ENCODE measurements around the gene ATP11A. TPM values are rescaled to one million over a fixed set of nuclear protein-coding genes. Genes with fewer than 3 reads are reported as not detected.
A peak's percentile ranks its signal among the peaks of the same experiment; 100 is the strongest.
"Not testable (repeated sequence)": the region's sequence is repeated elsewhere in the genome, so short reads cannot be mapped to it uniquely, and the experiment has no call there.

The ATP11A gene
- total RNA-seq, 1 donor from 2014 or later: 109 TPM

GRCh38 chr13:112881656-112882554, 192.1 kb downstream of the ATP11A start:
- H3K9me3 Mint-ChIP-seq (ENCODE audit: low read depth): no peaks in the 10 kb centered on the region
- H3K4me3 Mint-ChIP-seq (ENCODE audit: low read depth): no peak overlapping the region
- peaks cover 7% of the 10 kb centered on the region for H3K36me3 Mint-ChIP-seq (ENCODE audit: insufficient read depth)
- H3K27me3 Mint-ChIP-seq: no peaks in the 10 kb centered on the region
- peaks cover 2% of the 10 kb centered on the region for H3K4me1 Mint-ChIP-seq (ENCODE audit: low read depth)
- no peak overlapping the region for H3K27ac Mint-ChIP-seq
- TF ChIP-seq CTCF (IDR thresholded peaks at IDR 0.05; ENCODE audit: unreplicated experiment): no peak
- no peak for DNase-seq (ENCODE audit: low spot score, unreplicated experiment)

- no peak for TF ChIP-seq CTCF (IDR thresholded peaks at IDR 0.05; ENCODE audit: unreplicated experiment)
- no peaks in the 10 kb centered on the region for H3K27me3 Mint-ChIP-seq
- peaks cover 2% of the 10 kb centered on the region for H3K4me1 Mint-ChIP-seq (ENCODE audit: low read depth)
- no peak overlapping the region for H3K4me3 Mint-ChIP-seq (ENCODE audit: low read depth)
- peaks cover 7% of the 10 kb centered on the region for H3K36me3 Mint-ChIP-seq (ENCODE audit: insufficient read depth)
- DNase-seq (ENCODE audit: low spot score, unreplicated experiment): no peak
- no peak overlapping the region for H3K27ac Mint-ChIP-seq
- no peaks in the 10 kb centered on the region for H3K9me3 Mint-ChIP-seq (ENCODE audit: low read depth)
Observed at GRCh38 chr13:112882555-112883024, 192.8 kb downstream of the ATP11A start.

- DNase-seq (ENCODE audit: low spot score, unreplicated experiment): no peak
- no peak for TF ChIP-seq CTCF (IDR thresholded peaks at IDR 0.05; ENCODE audit: unreplicated experiment)
- Mint-ChIP-seq H3K27ac (peak overlapping the region; percentile 62), H3K9me3 (ENCODE audit: low read depth) (no peaks in the 10 kb centered on the region), H3K4me3 (ENCODE audit: low read depth) (no peak overlapping the region), H3K36me3 (ENCODE audit: insufficient read depth) (peaks cover 4% of the 10 kb centered on the region), H3K27me3 (no peaks in the 10 kb centered on the region), H3K4me1 (ENCODE audit: low read depth) (peaks cover 2% of the 10 kb centered on the region)
Observed at GRCh38 chr13:112883241-112883945, 193.6 kb downstream of the ATP11A start.

GRCh38 chr13:112884700-112885099, 194.9 kb downstream of the ATP11A start:
- H3K27me3 Mint-ChIP-seq; H3K4me3 Mint-ChIP-seq (ENCODE audit: low read depth); DNase-seq (ENCODE audit: low spot score, unreplicated experiment); H3K27ac Mint-ChIP-seq; H3K9me3 Mint-ChIP-seq (ENCODE audit: low read depth); H3K4me1 Mint-ChIP-seq (ENCODE audit: low read depth); H3K36me3 Mint-ChIP-seq (ENCODE audit: insufficient read depth): not testable (repeated sequence)

- H3K27ac Mint-ChIP-seq: no peak overlapping the region
- no peaks in the 10 kb centered on the region for H3K9me3 Mint-ChIP-seq (ENCODE audit: low read depth)
- no peak for TF ChIP-seq CTCF (IDR thresholded peaks at IDR 0.05; ENCODE audit: unreplicated experiment)
- peaks cover 2% of the 10 kb centered on the region for H3K4me1 Mint-ChIP-seq (ENCODE audit: low read depth)
- peaks cover 1% of the 10 kb centered on the region for H3K36me3 Mint-ChIP-seq (ENCODE audit: insufficient read depth)
- DNase-seq (ENCODE audit: low spot score, unreplicated experiment): no peak
- H3K4me3 Mint-ChIP-seq (ENCODE audit: low read depth): no peak overlapping the region
- H3K27me3 Mint-ChIP-seq: no peaks in the 10 kb centered on the region
Observed at GRCh38 chr13:112885242-112885781, 195.5 kb downstream of the ATP11A start.
